ENCODE data around the gene RBM18. TPM values are rescaled to one million over a fixed set of nuclear protein-coding genes. Genes with fewer than 3 reads are reported as not detected.

The RBM18 gene
- total and polyA plus RNA-seq, 3 donors from 2014 or later, result 10.0 to 22.1 (median 11.8) TPM

DNA sequence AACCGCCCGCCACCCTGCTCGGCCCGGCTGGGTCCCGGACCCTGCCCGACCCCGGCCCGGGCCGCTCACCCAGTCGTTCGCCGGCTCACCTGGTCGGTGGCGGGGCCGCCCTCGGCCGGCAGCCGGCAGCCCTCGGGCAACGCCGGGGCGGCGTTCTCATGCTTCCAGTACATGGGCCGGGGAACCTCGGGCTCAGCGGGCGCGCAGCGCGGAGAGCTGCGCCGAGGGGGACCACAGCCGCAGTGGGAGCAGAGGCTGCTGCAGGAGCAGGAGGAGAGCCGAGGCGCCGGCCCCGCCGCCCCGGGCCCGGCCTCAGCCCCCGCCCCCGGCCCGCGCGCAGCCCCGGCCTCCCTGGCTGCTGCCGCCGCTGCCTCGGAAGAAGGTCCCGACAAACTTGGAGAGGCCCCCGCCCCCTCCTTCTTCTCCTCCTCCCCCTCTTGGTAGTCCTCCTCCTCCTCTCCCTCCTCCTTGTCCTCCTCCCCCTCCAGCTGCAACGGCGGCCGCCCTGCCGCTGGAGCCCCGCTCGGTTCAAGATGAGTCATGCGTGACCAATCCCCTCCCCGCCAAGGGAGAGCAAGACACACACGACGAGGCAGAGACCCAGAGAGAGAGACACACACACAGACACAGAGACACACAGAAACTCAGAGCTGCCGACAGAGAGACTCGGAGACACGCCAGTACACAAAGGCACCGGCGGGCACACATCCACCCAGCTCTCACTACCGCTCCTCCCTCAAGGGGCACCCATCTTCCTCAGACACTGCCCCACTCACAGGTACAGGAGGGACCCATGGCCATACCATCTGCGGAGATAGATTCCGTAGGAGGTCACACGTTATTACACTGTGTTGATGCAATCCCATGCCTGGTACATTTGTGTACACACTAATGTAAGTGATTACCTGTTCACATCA is 35.8 kb downstream of the RBM18 start, which contains the start of gene LHX6:
LHX6 (minus strand) TSS at position 390 of the 917 bp plus-strand sequence; CDS start at position 173, 217 bp downstream.
- H3K4me1 ChIP-seq, result peaks cover 16% of the 10 kb centered on the region
- intact Hi-C loops (cut with DNase I; ENCODE audit: low total_unique reads), result no loop called here
- H3K27me3 ChIP-seq, result peaks cover 5% of the 10 kb centered on the region
- no peaks in the 10 kb centered on the region for H3K9me3 ChIP-seq
- DNase-seq, result no peak
- no peaks in the 10 kb centered on the region for H3K36me3 ChIP-seq (ENCODE audit: low read depth, missing control alignments)
- WGBS, 2 donors, result 4 to 7% methylated on average over 17 to 54 of the region's 70 CpGs
- no peak for TF ChIP-seq CTCF (IDR thresholded peaks at IDR 0.05)
- TF ChIP-seq POLR2A (IDR thresholded peaks at IDR 0.05), result no peak
- H3K4me3 ChIP-seq, result peak within 1 kb of the TSS; percentile 34 to 47
- H3K27ac ChIP-seq, result no peak within 1 kb of the TSS

DNA sequence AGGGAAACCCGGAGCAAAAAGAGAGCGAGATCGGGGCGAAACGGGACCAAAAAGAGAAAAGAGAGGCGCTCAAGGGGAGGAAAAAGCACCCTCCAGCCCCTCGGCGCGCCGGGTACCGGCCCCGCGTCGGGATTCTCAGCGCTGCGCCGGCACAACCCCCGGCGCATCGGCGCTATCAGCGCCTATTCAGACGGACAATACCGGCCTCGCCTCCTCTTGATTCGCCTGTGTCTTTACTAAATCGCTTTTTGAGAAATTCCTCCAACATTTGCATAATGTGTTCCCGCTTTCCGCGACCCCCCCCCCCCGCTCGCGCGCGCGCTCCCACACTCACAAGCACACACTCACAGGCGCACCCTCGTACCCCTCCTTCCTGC is 36.5 kb downstream of the RBM18 start:
- Histone ChIP-seq H3K27ac (no peak overlapping the region), H3K27me3 (peaks cover 5% of the 10 kb centered on the region), H3K4me1 (peaks cover 16% of the 10 kb centered on the region), H3K36me3 (ENCODE audit: low read depth, missing control alignments) (no peaks in the 10 kb centered on the region), H3K9me3 (no peaks in the 10 kb centered on the region), H3K4me3 (peak overlapping the region; percentile 34 to 47)
- TF ChIP-seq POLR2A (IDR thresholded peaks at IDR 0.05) (no peak), CTCF (IDR thresholded peaks at IDR 0.05) (no peak)
- DNase-seq, result no peak
- intact Hi-C loops (cut with DNase I; ENCODE audit: low total_unique reads), result no loop called here
- WGBS, 2 donors, result 1 to 2% methylated on average over 29 to 38 of the region's 38 CpGs

GRCh38 chr9:122227575-122227900 is 37.1 kb downstream of the RBM18 start:
- TF ChIP-seq CTCF (IDR thresholded peaks at IDR 0.05) (no peak), POLR2A (IDR thresholded peaks at IDR 0.05) (no peak)
- Histone ChIP-seq H3K27me3 (peaks cover 5% of the 10 kb centered on the region), H3K27ac (no peak overlapping the region), H3K36me3 (ENCODE audit: low read depth, missing control alignments) (no peaks in the 10 kb centered on the region), H3K4me1 (peaks cover 16% of the 10 kb centered on the region), H3K9me3 (no peaks in the 10 kb centered on the region), H3K4me3 (peak overlapping the region in 1 of 2 donors; percentile 47)
- intact Hi-C loops (cut with DNase I; ENCODE audit: low total_unique reads), result no loop called here
- 8 to 9% methylated on average over 10 of the region's 10 CpGs for WGBS, 2 donors
- no peak for DNase-seq

- intact Hi-C loops (cut with DNase I; ENCODE audit: low total_unique reads), result no loop called here
- no peak for DNase-seq
Measured at GRCh38 chr9:122226758-122227574, 37.7 kb downstream of the RBM18 start.

DNA sequence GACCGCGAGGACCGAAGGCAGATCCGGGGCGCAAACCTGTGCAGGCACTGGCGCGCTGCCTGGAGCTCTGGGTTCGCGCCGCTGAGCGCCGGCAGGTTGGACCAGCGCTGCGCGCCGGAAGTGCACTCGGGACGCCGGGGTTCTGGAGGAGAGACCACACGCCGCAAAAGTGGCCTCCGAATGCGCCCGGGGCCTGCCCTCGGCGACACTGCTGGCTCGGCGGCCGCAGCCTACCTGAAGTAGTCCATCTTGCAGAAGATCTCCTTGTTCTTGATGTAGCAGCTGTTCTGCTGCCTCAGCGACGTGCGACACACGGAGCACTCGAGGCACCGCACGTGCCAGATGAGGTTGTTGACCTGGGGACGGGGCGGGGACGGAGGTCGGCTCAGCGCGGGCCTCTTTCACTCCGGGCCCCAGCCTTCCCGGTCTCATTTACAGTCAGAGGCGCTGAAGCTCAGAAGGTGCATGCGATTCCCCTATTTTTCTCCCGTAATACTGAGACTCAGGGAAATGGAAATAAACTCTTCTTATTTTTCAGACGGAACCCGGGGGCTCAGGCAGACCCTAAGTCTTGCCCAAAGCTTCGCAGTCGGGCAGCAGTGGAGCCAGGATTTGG is 38.4 kb downstream of the RBM18 start:
- no peak for TF ChIP-seq CTCF (IDR thresholded peaks at IDR 0.05)
- no peak for TF ChIP-seq POLR2A (IDR thresholded peaks at IDR 0.05)
- no peak overlapping the region for H3K27ac ChIP-seq
- no peak for DNase-seq
- no peak overlapping the region for H3K4me3 ChIP-seq
- H3K27me3 ChIP-seq, result peaks cover 6% of the 10 kb centered on the region
- 3 to 16% methylated on average over 15 to 50 of the region's 51 CpGs for WGBS, 2 donors
- intact Hi-C loops (cut with DNase I; ENCODE audit: low total_unique reads), result no loop called here
- no peaks in the 10 kb centered on the region for H3K36me3 ChIP-seq (ENCODE audit: low read depth, missing control alignments)
- no peaks in the 10 kb centered on the region for H3K9me3 ChIP-seq
- H3K4me1 ChIP-seq, result peaks cover 16% of the 10 kb centered on the region

More at GRCh38 chr9:122226758-122227574, 37.7 kb downstream of the RBM18 start:
- H3K9me3 ChIP-seq, result no peaks in the 10 kb centered on the region
- TF ChIP-seq POLR2A (IDR thresholded peaks at IDR 0.05), result no peak
- peaks cover 16% of the 10 kb centered on the region for H3K4me1 ChIP-seq
- peaks cover 5% of the 10 kb centered on the region for H3K27me3 ChIP-seq
- no peaks in the 10 kb centered on the region for H3K36me3 ChIP-seq (ENCODE audit: low read depth, missing control alignments)
- no peak overlapping the region for H3K27ac ChIP-seq
- WGBS, 2 donors, result 14 to 21% methylated on average over 40 to 59 of the region's 59 CpGs
- H3K4me3 ChIP-seq, result peak overlapping the region in 1 of 2 donors; percentile 9

Data from testis (tissue), 3 donors.